ENCODE measurements around the gene ARTN. TPM values are rescaled to one million over a fixed set of nuclear protein-coding genes. Genes with fewer than 3 reads are reported as not detected.

Gene ARTN
- total RNA-seq, 2 experiments from 2014 or later = 0.10 to 0.52 TPM

Other genes with a start within 250 kb of the ARTN start
- gene ST3GAL3, start 226.3 kb upstream of the ARTN start, total RNA-seq = 10 to 100 TPM; 23.7 to 24.3 TPM
- 10 to 100 TPM; 22.0 to 27.2 TPM for gene IPO13, start 13.1 kb downstream of the ARTN start, total RNA-seq
- 10 to 100 TPM; 28.0 to 30.0 TPM for gene DPH2, start 36.2 kb downstream of the ARTN start, total RNA-seq
- gene ATP6V0B, start 41.2 kb downstream of the ARTN start, total RNA-seq = 100 to 1,000 TPM in 1 of 2 experiments, 10 to 100 TPM in 1; 90.1 to 112 TPM
- 1 to 10 TPM; 8.0 to 9.3 TPM for gene B4GALT2, start 45.4 kb downstream of the ARTN start, total RNA-seq
- gene CCDC24, start 57.8 kb downstream of the ARTN start, total RNA-seq = 1 to 10 TPM in 1 of 2 experiments, under 1 TPM in 1; 0.71 to 1.3 TPM
- 1 to 10 TPM; 4.0 to 4.8 TPM for gene SLC6A9, start 97.7 kb downstream of the ARTN start, total RNA-seq
- not detected for gene KLF17, start 185.0 kb downstream of the ARTN start, total RNA-seq
- gene KLF18, start 207.8 kb downstream of the ARTN start, total RNA-seq = not detected